Daoy (cell line): Measurements from ENCODE around the gene PLAAT2. TPM values are rescaled to one million over a fixed set of nuclear protein-coding genes. Genes with fewer than 3 reads are reported as not detected.
"Not testable (repeated sequence)": the region's sequence is repeated elsewhere in the genome, so short reads cannot be mapped to it uniquely, and the experiment has no call there.

Experiments used
- DNase-seq: peaks from one replicate; pipeline ENCODE4 v3.0.0-alpha.2; 2015; ENCODE audit warnings: low read depth
- total RNA-seq: library from RNA; depleted of rRNA; stranded (reverse); fragments of >200 nt; shearing (Covaris generic); gene quantifications from 2 replicates; pipeline ENCODE4 v1.2.3, GENCODE V29; 2014

The PLAAT2 gene
- total RNA-seq, 1 experiment from 2014 or later, result not detected

GRCh38 chr11:63549411-63549810 is 13.8 kb downstream of the PLAAT2 start:
- no peak for DNase-seq

- no peak for DNase-seq
Measured at GRCh38 chr11:63548178-63548577, 15.0 kb downstream of the PLAAT2 start.

GRCh38 chr11:63547061-63547460 is 16.1 kb downstream of the PLAAT2 start:
- no peak for DNase-seq

- DNase-seq, result no peak
Measured at GRCh38 chr11:63543711-63544110, 19.5 kb downstream of the PLAAT2 start.

GRCh38 chr11:63542506-63542905 is 20.7 kb downstream of the PLAAT2 start:
- not testable (repeated sequence) for DNase-seq

- peak; percentile 43 for DNase-seq
Measured at GRCh38 chr11:63537293-63538101, 25.7 kb downstream of the PLAAT2 start.

- peak; percentile 57 for DNase-seq
Measured at GRCh38 chr11:63536669-63537292, 26.4 kb downstream of the PLAAT2 start, which contains the start of gene PLAAT4. TSS of gene PLAAT4 (plus strand) at chr11:63536808. CDS start at chr11:63536869, 61 bp downstream.

GRCh38 chr11:63535734-63536133 is 27.4 kb downstream of the PLAAT2 start:
- DNase-seq, result peak; percentile 40

- no peak for DNase-seq
Measured at GRCh38 chr11:63534895-63535461, 28.2 kb downstream of the PLAAT2 start.

- DNase-seq, result no peak
Measured at GRCh38 chr11:63534076-63534475, 29.1 kb downstream of the PLAAT2 start.

GRCh38 chr11:63532799-63533475 is 30.2 kb downstream of the PLAAT2 start:
- DNase-seq, result no peak

- no peak for DNase-seq
Measured at GRCh38 chr11:63532117-63532516, 31.1 kb downstream of the PLAAT2 start.

- peak; percentile 89 for DNase-seq
Measured at GRCh38 chr11:63531074-63531792, 31.9 kb downstream of the PLAAT2 start.

- no peak for DNase-seq
Measured at GRCh38 chr11:63530021-63530420, 33.2 kb downstream of the PLAAT2 start.

- DNase-seq, result not testable (repeated sequence)
Measured at GRCh38 chr11:63529373-63529772, 33.8 kb downstream of the PLAAT2 start.

- not testable (repeated sequence) for DNase-seq
Measured at GRCh38 chr11:63528729-63529278, 34.4 kb downstream of the PLAAT2 start.

- DNase-seq, result not testable (repeated sequence)
Measured at GRCh38 chr11:63528156-63528555, 35.0 kb downstream of the PLAAT2 start.

GRCh38 chr11:63527667-63528066 is 35.5 kb downstream of the PLAAT2 start:
- DNase-seq, result no peak

- no peak for DNase-seq
Measured at GRCh38 chr11:63523151-63523550, 40.0 kb downstream of the PLAAT2 start.

- DNase-seq, result no peak
Measured at GRCh38 chr11:63521896-63522295, 41.3 kb downstream of the PLAAT2 start.

- DNase-seq, result no peak
Measured at GRCh38 chr11:63520606-63521170, 42.5 kb downstream of the PLAAT2 start.
